Calu3 (cell line): ENCODE measurements around the gene KCNRG. TPM values are rescaled to one million over a fixed set of nuclear protein-coding genes. Genes with fewer than 3 reads are reported as not detected.

ENCODE experiments used
- BruUV-seq: library from RNA; stranded (reverse); fragments of 400-500 nt; replicated peaks from 2 replicates; lab custom pipeline; 2021; lab: Mats Ljungman, UMichigan
- CTCF ChIA-PET: fragments of 300-600 bp; sonication (Branson Sonifier 250); formaldehyde crosslinking; loops from one replicate; lab custom pipeline; 2022; ENCODE audit warnings: antibody characterized with exemption; lab: Charles Lee
- DNase-seq: peaks from one replicate; pipeline ENCODE4 v3.0.0; 2022
- H3K27ac Mint-ChIP-seq: one replicate; pipeline ENCODE4 v1.8.0; 2022; ENCODE audit warnings: mixed read lengths; ENCODE audit not compliant: unreplicated experiment
- H3K27me3 Mint-ChIP-seq: one replicate; pipeline ENCODE4 v1.8.0; 2022; ENCODE audit warnings: mixed read lengths; ENCODE audit not compliant: unreplicated experiment
- H3K36me3 Mint-ChIP-seq: one replicate; pipeline ENCODE4 v1.8.0; 2022; ENCODE audit warnings: mild to moderate bottlenecking, moderate library complexity, mixed read lengths; ENCODE audit not compliant: insufficient read depth, unreplicated experiment
- H3K4me1 Mint-ChIP-seq: one replicate; pipeline ENCODE4 v1.8.0; 2022; ENCODE audit warnings: mild to moderate bottlenecking, low read depth, mixed read lengths; ENCODE audit not compliant: unreplicated experiment
- H3K4me3 Mint-ChIP-seq: one replicate; pipeline ENCODE4 v1.8.0; 2022; ENCODE audit warnings: mild to moderate bottlenecking, low read depth, moderate library complexity, mixed read lengths; ENCODE audit not compliant: unreplicated experiment
- H3K9me3 Mint-ChIP-seq: one replicate; pipeline ENCODE4 v1.8.0; 2022; ENCODE audit warnings: low read depth, mixed read lengths; ENCODE audit not compliant: unreplicated experiment
- CTCF ChIP-seq: fragments of 200-600 bp; IDR thresholded peaks from one replicate; pipeline ENCODE4 v1.8.0; 2022; ENCODE audit warnings: antibody characterized with exemption; ENCODE audit not compliant: unreplicated experiment
- intact Hi-C: fragments of 100-400 bp; cut with micrococcal nuclease; formaldehyde crosslinking; loops from one replicate; pipeline ENCODE4 v1.10.0; 2022; ENCODE audit not compliant: unreplicated experiment
- total RNA-seq: library from RNA; stranded (reverse); gene quantifications from 2 replicates; pipeline ENCODE4 v1.2.3, GENCODE V29; 2022

The KCNRG gene
- total RNA-seq, 1 experiment from 2014 or later = not detected

- no peak overlapping the region for H3K4me3 Mint-ChIP-seq
- DNase-seq = no peak
- H3K9me3 Mint-ChIP-seq = no peaks in the 10 kb centered on the region
- no peaks in the 10 kb centered on the region for H3K27me3 Mint-ChIP-seq
- H3K36me3 Mint-ChIP-seq = peaks cover 11% of the 10 kb centered on the region
- intact Hi-C loops = no loop called here
- CTCF ChIA-PET = no interaction called here
- H3K4me1 Mint-ChIP-seq = no peaks in the 10 kb centered on the region
- TF ChIP-seq CTCF = no peak
- BruUV-seq = TSS peak; percentile 48
- no peak overlapping the region for H3K27ac Mint-ChIP-seq
Measured at GRCh38 chr13:50012396-50013169, 2.7 kb upstream of the KCNRG start.

GRCh38 chr13:50014386-50014785 lies 858 bp upstream of the KCNRG start:
- no peaks in the 10 kb centered on the region for H3K4me1 Mint-ChIP-seq
- no peak overlapping the region for H3K27ac Mint-ChIP-seq
- no peak for TF ChIP-seq CTCF
- intact Hi-C loops = no loop called here
- DNase-seq = no peak
- no peak overlapping the region for H3K4me3 Mint-ChIP-seq
- H3K9me3 Mint-ChIP-seq = no peaks in the 10 kb centered on the region
- H3K27me3 Mint-ChIP-seq = no peaks in the 10 kb centered on the region
- H3K36me3 Mint-ChIP-seq = peaks cover 18% of the 10 kb centered on the region
- CTCF ChIA-PET = interaction anchor here (1.0 kb wide), 1 partner anchor 897 kb away, joined by 4 read pairs; no protein-coding TSS in a partner anchor
- BruUV-seq = no TSS peak

- no TSS peak for BruUV-seq
- no peak overlapping the region for H3K27ac Mint-ChIP-seq
- no peak overlapping the region for H3K4me3 Mint-ChIP-seq
- peaks cover 18% of the 10 kb centered on the region for H3K36me3 Mint-ChIP-seq
- intact Hi-C loops = no loop called here
- H3K9me3 Mint-ChIP-seq = no peaks in the 10 kb centered on the region
- no peaks in the 10 kb centered on the region for H3K4me1 Mint-ChIP-seq
- CTCF ChIA-PET = no interaction called here
- TF ChIP-seq CTCF = no peak
- DNase-seq = no peak
- H3K27me3 Mint-ChIP-seq = no peaks in the 10 kb centered on the region
Measured at GRCh38 chr13:50015750-50016149, 506 bp downstream of the KCNRG start.

- Mint-ChIP-seq H3K36me3 (peaks cover 18% of the 10 kb centered on the region), H3K4me3 (no peak overlapping the region), H3K9me3 (no peaks in the 10 kb centered on the region), H3K27me3 (no peaks in the 10 kb centered on the region), H3K27ac (no peak overlapping the region), H3K4me1 (no peaks in the 10 kb centered on the region)
- DNase-seq = no peak
- TF ChIP-seq CTCF = no peak
- CTCF ChIA-PET = no interaction called here
- BruUV-seq = no TSS peak
- intact Hi-C loops = no loop called here
Measured at GRCh38 chr13:50016444-50016843, 1.2 kb downstream of the KCNRG start.
